Nephron progenitor cell (in vitro differentiated cells): ENCODE results near the gene AUH.

ENCODE experiments used
- DNase-seq: peaks from one replicate; pipeline ENCODE4 v3.0.0; 2021
- H3K27ac Mint-ChIP-seq: 2 replicates; pipeline ENCODE4 v1.8.0; 2021; ENCODE audit warnings: mild to moderate bottlenecking, moderate library complexity, mixed read lengths
- H3K27me3 Mint-ChIP-seq: 2 replicates; pipeline ENCODE4 v1.8.0; 2021; ENCODE audit warnings: mild to moderate bottlenecking, low read depth, mixed read lengths; ENCODE audit not compliant: poor library complexity
- H3K36me3 Mint-ChIP-seq: 2 replicates; pipeline ENCODE4 v1.8.0; 2021; ENCODE audit warnings: low read depth, mixed read lengths
- H3K4me1 Mint-ChIP-seq: 2 replicates; pipeline ENCODE4 v1.8.0; 2021; ENCODE audit warnings: mixed read lengths
- H3K4me3 Mint-ChIP-seq: 2 replicates; pipeline ENCODE4 v1.8.0; 2021; ENCODE audit warnings: mild to moderate bottlenecking, moderate library complexity, mixed read lengths
- H3K9me3 Mint-ChIP-seq: 2 replicates; pipeline ENCODE4 v1.8.0; 2021; ENCODE audit warnings: mild to moderate bottlenecking, moderate library complexity, mixed read lengths
- CTCF ChIP-seq: fragments of 200-600 bp; sonication (generic); IDR thresholded peaks from 2 replicates; pipeline ENCODE4 v1.5.0; 2021; ENCODE audit warnings: antibody characterized with exemption

AUH gene

GRCh38 chr9:91341749-91342148 lies 20.0 kb downstream of the AUH start:
- DNase-seq = no peak
- Mint-ChIP-seq H3K27me3 (peaks cover 3% of the 10 kb centered on the region), H3K4me3 (no peak overlapping the region), H3K4me1 (peaks cover 6% of the 10 kb centered on the region), H3K36me3 (peaks cover 86% of the 10 kb centered on the region), H3K9me3 (peaks cover 19% of the 10 kb centered on the region), H3K27ac (no peak overlapping the region)
- TF ChIP-seq CTCF = no peak

GRCh38 chr9:91341258-91341746 lies 20.4 kb downstream of the AUH start:
- Mint-ChIP-seq H3K36me3 (peaks cover 85% of the 10 kb centered on the region), H3K4me1 (peaks cover 1% of the 10 kb centered on the region)

GRCh38 chr9:91340395-91340967 lies 21.2 kb downstream of the AUH start:
- H3K27ac Mint-ChIP-seq = peak overlapping the region; percentile 46
- peaks cover 83% of the 10 kb centered on the region for H3K36me3 Mint-ChIP-seq
- H3K9me3 Mint-ChIP-seq = peaks cover 19% of the 10 kb centered on the region
- no peak for TF ChIP-seq CTCF
- H3K4me1 Mint-ChIP-seq = no peaks in the 10 kb centered on the region
- H3K27me3 Mint-ChIP-seq = peaks cover 3% of the 10 kb centered on the region
- DNase-seq = no peak
- no peak overlapping the region for H3K4me3 Mint-ChIP-seq

More at GRCh38 chr9:91341258-91341746, 20.4 kb downstream of the AUH start:
- DNase-seq = no peak
- no peak for TF ChIP-seq CTCF
- Mint-ChIP-seq H3K27ac (no peak overlapping the region), H3K27me3 (peaks cover 3% of the 10 kb centered on the region), H3K9me3 (peaks cover 19% of the 10 kb centered on the region), H3K4me3 (no peak overlapping the region)

- no peak for DNase-seq
- no peak for TF ChIP-seq CTCF
- Mint-ChIP-seq H3K9me3 (peaks cover 11% of the 10 kb centered on the region), H3K27ac (no peak overlapping the region), H3K4me3 (no peak overlapping the region), H3K36me3 (peaks cover 67% of the 10 kb centered on the region), H3K27me3 (peaks cover 3% of the 10 kb centered on the region), H3K4me1 (no peaks in the 10 kb centered on the region)
Observed at GRCh38 chr9:91338681-91339080, 23.0 kb downstream of the AUH start.

- H3K36me3 Mint-ChIP-seq = peaks cover 60% of the 10 kb centered on the region
- no peak for TF ChIP-seq CTCF
- no peak for DNase-seq
- H3K9me3 Mint-ChIP-seq = peaks cover 9% of the 10 kb centered on the region
- peaks cover 3% of the 10 kb centered on the region for H3K27me3 Mint-ChIP-seq
- no peak overlapping the region for H3K27ac Mint-ChIP-seq
- H3K4me3 Mint-ChIP-seq = no peak overlapping the region
- H3K4me1 Mint-ChIP-seq = no peaks in the 10 kb centered on the region
Observed at GRCh38 chr9:91336786-91337185, 24.9 kb downstream of the AUH start.

GRCh38 chr9:91334053-91334452 lies 27.7 kb downstream of the AUH start:
- Mint-ChIP-seq H3K4me1 (no peaks in the 10 kb centered on the region), H3K9me3 (peaks cover 25% of the 10 kb centered on the region), H3K36me3 (peaks cover 59% of the 10 kb centered on the region), H3K27me3 (peaks cover 3% of the 10 kb centered on the region), H3K4me3 (no peak overlapping the region), H3K27ac (no peak overlapping the region)
- no peak for TF ChIP-seq CTCF
- DNase-seq = no peak
